ENCODE results near the gene FAM107B. TPM values are rescaled to one million over a fixed set of nuclear protein-coding genes. Genes with fewer than 3 reads are reported as not detected.
"Not testable (repeated sequence)": the region's sequence is repeated elsewhere in the genome, so short reads cannot be mapped to it uniquely, and the experiment has no call there.

FAM107B gene
- total RNA-seq, 1 experiment from 2014 or later = 144 TPM

- Histone ChIP-seq H3K9me2 (ENCODE audit: insufficient read depth) (no peaks in the 10 kb centered on the region), H3K4me3 (no peak overlapping the region), H4K20me1 (ENCODE audit: insufficient read depth) (no peaks in the 10 kb centered on the region), H3K27me3 (ENCODE audit: insufficient read depth, low read depth) (no peaks in the 10 kb centered on the region), H3K27ac (no peak overlapping the region), H3K4me1 (replicated peaks; ENCODE audit: insufficient read depth) (peaks cover 43% of the 10 kb centered on the region), H3K36me3 (ENCODE audit: low read depth) (no peaks in the 10 kb centered on the region), H3F3A (ENCODE audit: insufficient read depth, low read depth) (peaks cover 40% of the 10 kb centered on the region), H3K79me2 (ENCODE audit: low read depth) (no peaks in the 10 kb centered on the region), H3K4me2 (no peak overlapping the region), H3K9me3 (ENCODE audit: insufficient read depth, low read depth) (no peaks in the 10 kb centered on the region; the same call in 1 of the 2 replicates), H2AFZ (no peak overlapping the region)
- intact Hi-C loops (cut with micrococcal nuclease; ENCODE audit: unreplicated experiment) = no loop called here
- ChIA-PET POLR2A (ENCODE audit: unreplicated experiment) (no interaction called here), CTCF (no interaction called here)
- DNase-seq = no peak
- no TSS peak for BruUV-seq (replicated peaks)
- no peak for TF ChIP-seq EZH2 (IDR thresholded peaks at IDR 0.05; ENCODE audit: low read depth)
- no peak for TF ChIP-seq CTCF (conservative IDR thresholded peaks at IDR 0.05)
Measured at GRCh38 chr10:14660831-14661230, 113.9 kb downstream of the FAM107B start.

- H3K27ac ChIP-seq = peak overlapping the region; percentile 86
- POLR2A ChIA-PET (ENCODE audit: unreplicated experiment) = no interaction called here
- CTCF ChIA-PET = interaction anchor here (0.6 kb wide), 1 partner anchor 87 kb away, joined by 4 read pairs; no protein-coding TSS in a partner anchor
- no peak overlapping the region for H3K4me3 ChIP-seq
- H3K9me2 ChIP-seq (ENCODE audit: insufficient read depth) = no peaks in the 10 kb centered on the region
- TF ChIP-seq EZH2 (IDR thresholded peaks at IDR 0.05; ENCODE audit: low read depth) = no peak
- TF ChIP-seq CTCF (conservative IDR thresholded peaks at IDR 0.05) = no peak
- intact Hi-C loops (cut with micrococcal nuclease; ENCODE audit: unreplicated experiment) = no loop called here
- H3K36me3 ChIP-seq (ENCODE audit: low read depth) = no peaks in the 10 kb centered on the region
- H3K27me3 ChIP-seq (ENCODE audit: insufficient read depth, low read depth) = no peaks in the 10 kb centered on the region
- no TSS peak for BruUV-seq (replicated peaks)
- H3K4me2 ChIP-seq = peak overlapping the region; percentile 63
- no peak for DNase-seq
- H3K4me1 ChIP-seq (replicated peaks; ENCODE audit: insufficient read depth) = peaks cover 55% of the 10 kb centered on the region
- H4K20me1 ChIP-seq (ENCODE audit: insufficient read depth) = no peaks in the 10 kb centered on the region
- no peak overlapping the region for H2AFZ ChIP-seq
- no peaks in the 10 kb centered on the region for H3K79me2 ChIP-seq (ENCODE audit: low read depth)
- peaks cover 43% of the 10 kb centered on the region for H3F3A ChIP-seq (ENCODE audit: insufficient read depth, low read depth)
- H3K9me3 ChIP-seq (ENCODE audit: insufficient read depth, low read depth) = no peaks in the 10 kb centered on the region; the same call in 1 of the 2 replicates
Measured at GRCh38 chr10:14659626-14660196, 115.0 kb downstream of the FAM107B start.

DNA sequence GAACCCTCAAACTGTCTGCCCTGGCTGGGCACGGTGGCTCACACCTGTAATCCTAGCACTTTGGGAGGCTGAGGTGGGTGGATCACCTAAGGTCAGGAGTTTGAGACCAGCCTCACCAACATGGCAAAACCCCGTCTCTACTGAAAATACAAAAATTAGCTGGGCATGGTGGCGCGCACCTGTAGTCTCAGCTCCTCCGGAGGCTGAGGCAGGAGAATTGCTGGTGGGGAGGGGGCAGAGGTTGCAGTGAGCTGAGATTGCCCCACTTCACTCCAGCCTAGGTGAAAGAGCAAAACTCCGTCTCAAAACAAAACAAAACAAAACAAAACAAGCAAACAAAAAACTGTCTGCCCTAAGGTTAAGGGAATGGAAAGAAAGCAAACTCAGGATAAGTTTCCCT lies 115.6 kb downstream of the FAM107B start:
- DNase-seq; H3K9me3 ChIP-seq (ENCODE audit: insufficient read depth, low read depth); H4K20me1 ChIP-seq (ENCODE audit: insufficient read depth); BruUV-seq (replicated peaks); H3K9me2 ChIP-seq (ENCODE audit: insufficient read depth); POLR2A ChIA-PET (ENCODE audit: unreplicated experiment); H3K36me3 ChIP-seq (ENCODE audit: low read depth); H3K79me2 ChIP-seq (ENCODE audit: low read depth); H3K27me3 ChIP-seq (ENCODE audit: insufficient read depth, low read depth); intact Hi-C loops (cut with micrococcal nuclease; ENCODE audit: unreplicated experiment); H3K4me3 ChIP-seq: not testable (repeated sequence)
- H2AFZ ChIP-seq = peak overlapping the region; percentile 20; the same call in 1 of the 2 replicates
- H3K4me2 ChIP-seq = peak overlapping the region; percentile 63
- CTCF ChIA-PET = interaction anchor here (0.6 kb wide), 1 partner anchor 87 kb away, joined by 4 read pairs; no protein-coding TSS in a partner anchor
- H3F3A ChIP-seq (ENCODE audit: insufficient read depth, low read depth) = peaks cover 49% of the 10 kb centered on the region
- H3K4me1 ChIP-seq (replicated peaks; ENCODE audit: insufficient read depth) = peaks cover 60% of the 10 kb centered on the region
- peak overlapping the region; percentile 86 for H3K27ac ChIP-seq

All from PC-9 (cell line).